OCI-LY7 (cell line): ENCODE measurements around the gene HERC2. TPM values are rescaled to one million over a fixed set of nuclear protein-coding genes. Genes with fewer than 3 reads are reported as not detected.

ENCODE experiments used
- BruUV-seq: library from RNA; stranded (reverse); fragments of 400-500 nt; replicated peaks from 2 replicates; lab custom pipeline; 2021; lab: Mats Ljungman, UMichigan
- CTCF ChIA-PET: fragments of 300-600 bp; sonication (Branson Sonifier 250); formaldehyde crosslinking; loops from one replicate; lab custom pipeline; 2022; ENCODE audit warnings: antibody characterized with exemption; ENCODE audit not compliant: unreplicated experiment; lab: Charles Lee
- POLR2A ChIA-PET: fragments of 300-600 bp; sonication (Branson Sonifier 250); formaldehyde crosslinking; loops from one replicate; lab custom pipeline; 2022; ENCODE audit warnings: antibody characterized with exemption; lab: Charles Lee
- DNase-seq: peaks from one replicate; pipeline ENCODE4 v3.0.0-alpha.2; 2015; ENCODE audit warnings: low spot score
- H2AFZ ChIP-seq: fragments of 200-600 bp; sonication (generic), shearing (Covaris generic); 2 replicates; pipeline ENCODE4 v1.6.1; 2014; ENCODE audit warnings: mild to moderate bottlenecking, antibody characterized with exemption, low read length, moderate library complexity
- H3K27ac ChIP-seq: fragments of 200-600 bp; sonication (generic); 2 replicates; pipeline ENCODE4 v1.5.1; 2014; ENCODE audit warnings: mixed run types, low read depth, mild to moderate bottlenecking, moderate library complexity, low read length, inconsistent platforms; ENCODE audit not compliant: poor library complexity, severe bottlenecking
- H3K36me3 ChIP-seq: fragments of 200-600 bp; sonication (generic); 2 replicates; pipeline ENCODE4 v1.6.1; 2014; ENCODE audit warnings: mild to moderate bottlenecking, antibody characterized with exemption, low read length, moderate library complexity, mixed read lengths; ENCODE audit not compliant: insufficient read depth
- H3K4me1 ChIP-seq: fragments of 200-600 bp; sonication (generic); 2 replicates; pipeline ENCODE4 v1.5.1; 2014; ENCODE audit warnings: mild to moderate bottlenecking, low read length; ENCODE audit not compliant: insufficient read depth, poor library complexity, severe bottlenecking
- H3K4me2 ChIP-seq: fragments of 200-600 bp; sonication (generic); 2 replicates; pipeline ENCODE4 v1.6.1; 2014; ENCODE audit warnings: mild to moderate bottlenecking, low read length
- H3K4me3 ChIP-seq: fragments of 200-600 bp; sonication (generic); 2 replicates; pipeline ENCODE4 v1.5.1; 2014; ENCODE audit warnings: mild to moderate bottlenecking, low read depth, low read length; ENCODE audit not compliant: poor library complexity, severe bottlenecking
- H3K79me2 ChIP-seq: fragments of 200-600 bp; sonication (generic); 2 replicates; pipeline ENCODE4 v1.6.1; 2016; ENCODE audit warnings: low read depth, mild to moderate bottlenecking, low read length, moderate library complexity, mixed read lengths; ENCODE audit not compliant: insufficient read depth
- H3K9me2 ChIP-seq: fragments of 200-600 bp; sonication (generic); 2 replicates; pipeline ENCODE4 v1.6.1; 2016; ENCODE audit warnings: mild to moderate bottlenecking, low read length, mixed read lengths; ENCODE audit not compliant: insufficient read depth
- H3K9me3 ChIP-seq: fragments of 200-600 bp; sonication (generic); 2 replicates; pipeline ENCODE4 v1.6.1; 2014; ENCODE audit warnings: mild to moderate bottlenecking, mixed run types, low read length, mixed read lengths
- H4K20me1 ChIP-seq: fragments of 200-600 bp; sonication (generic); 2 replicates; pipeline ENCODE4 v1.6.1; 2014; ENCODE audit warnings: mild to moderate bottlenecking, antibody characterized with exemption, low read length, moderate library complexity, mixed read lengths; ENCODE audit not compliant: insufficient read depth
- CTCF ChIP-seq: fragments of 200-600 bp; sonication (generic); conservative IDR thresholded peaks from 2 replicates; pipeline ENCODE4 v1.5.1; 2014; ENCODE audit warnings: mild to moderate bottlenecking, antibody characterized with exemption, low read length, moderate library complexity, mixed read lengths
- EZH2phosphoT487 ChIP-seq: fragments of 200-600 bp; sonication (generic); IDR thresholded peaks from 2 replicates; pipeline ENCODE4 v1.6.1; 2018; ENCODE audit warnings: low read depth, borderline replicate concordance, mild to moderate bottlenecking, mixed run types, antibody characterized with exemption, low read length, moderate library complexity, mixed read lengths
- intact Hi-C: fragments of 100-400 bp; cut with micrococcal nuclease; formaldehyde crosslinking; loops from one replicate; pipeline ENCODE4 v1.10.0; 2022; ENCODE audit not compliant: unreplicated experiment
- total RNA-seq, 2 experiments: library from RNA; depleted of rRNA in 1 of 2; stranded (reverse); fragments of >200 nt in 1 of 2; shearing (Covaris generic) in 1 of 2; gene quantifications; 2 replicates each; pipeline ENCODE4 v1.2.3, GENCODE V29; 2014 to 2022

Gene HERC2
- total RNA-seq, 2 experiments from 2014 or later = 55.5 to 94.0 TPM

- Histone ChIP-seq H3K79me2 (no peaks in the 10 kb centered on the region), H3K27ac (no peak overlapping the region), H3K9me3 (no peaks in the 10 kb centered on the region), H4K20me1 (no peaks in the 10 kb centered on the region), H3K4me2 (no peak overlapping the region), H3K36me3 (peaks cover 61% of the 10 kb centered on the region), H3K9me2 (no peaks in the 10 kb centered on the region), H2AFZ (no peak overlapping the region), H3K4me1 (no peaks in the 10 kb centered on the region), H3K4me3 (no peak overlapping the region)
- no peak for TF ChIP-seq EZH2phosphoT487
- TF ChIP-seq CTCF = no peak
- no TSS peak for BruUV-seq
- CTCF ChIA-PET = no interaction called here
- POLR2A ChIA-PET = no interaction called here
- no peak for DNase-seq
- intact Hi-C loops = no loop called here
Observed at GRCh38 chr15:28190391-28191174, 131.4 kb downstream of the HERC2 start.

- peaks cover 60% of the 10 kb centered on the region for H3K36me3 ChIP-seq
- no peaks in the 10 kb centered on the region for H4K20me1 ChIP-seq
- H3K4me1 ChIP-seq = no peaks in the 10 kb centered on the region
- intact Hi-C loops = no loop called here
- H3K79me2 ChIP-seq = no peaks in the 10 kb centered on the region
- CTCF ChIA-PET = no interaction called here
- H2AFZ ChIP-seq = no peak overlapping the region
- no peaks in the 10 kb centered on the region for H3K9me3 ChIP-seq
- H3K9me2 ChIP-seq = no peaks in the 10 kb centered on the region
- no peak for DNase-seq
- H3K4me2 ChIP-seq = no peak overlapping the region
- TF ChIP-seq CTCF = no peak
- TF ChIP-seq EZH2phosphoT487 = no peak
- no peak overlapping the region for H3K27ac ChIP-seq
- BruUV-seq = no TSS peak
- POLR2A ChIA-PET = interaction anchor here (0.6 kb wide), 1 partner anchor 790 kb away, joined by 3 read pairs; no protein-coding TSS in a partner anchor
- no peak overlapping the region for H3K4me3 ChIP-seq
Observed at GRCh38 chr15:28185148-28185895, 136.7 kb downstream of the HERC2 start.
